AG09309 (cell line): Measurements from ENCODE around the gene UBE2Q2.
"Not testable (repeated sequence)": the region's sequence is repeated elsewhere in the genome, so short reads cannot be mapped to it uniquely, and the experiment has no call there.

Source experiments
- DNase-seq: peaks from one replicate; pipeline ENCODE4 v3.0.0-alpha.2; 2010; ENCODE audit warnings: low read depth
- H3K4me3 ChIP-seq: 2 replicates; pipeline ENCODE4 v1.5.1; 2011; ENCODE audit warnings: mild to moderate bottlenecking, low read depth, low read length, moderate library complexity; ENCODE audit not compliant: control insufficient read depth
- TF ChIP-seq, protein P1 (sequence below): IDR thresholded peaks from 2 replicates; pipeline ENCODE4 v1.5.1; 2011; ENCODE audit warnings: mild to moderate bottlenecking, low read depth, low read length, inconsistent platforms; ENCODE audit not compliant: insufficient read depth, control insufficient read depth; ENCODE audit errors: missing control alignments

Gene UBE2Q2

DNA sequence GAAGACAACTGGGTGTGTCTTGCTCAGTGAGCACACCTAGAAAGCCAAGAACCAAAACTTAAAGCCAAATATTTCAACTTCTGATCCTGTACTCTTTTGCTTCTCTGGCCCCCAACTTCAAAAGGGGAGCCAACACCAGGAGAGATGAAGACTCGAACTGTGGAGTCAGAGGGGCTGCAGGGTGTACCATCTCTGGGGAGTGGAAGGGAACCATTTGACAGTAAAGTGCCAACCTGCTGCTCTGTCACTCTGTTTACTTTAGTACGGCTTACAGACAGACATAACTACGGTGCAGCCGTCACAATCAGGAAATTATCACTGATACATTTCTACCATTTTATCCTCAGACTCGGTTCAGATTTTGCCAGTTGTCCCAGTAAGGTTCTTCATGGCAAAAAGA, 62.0 kb downstream of the UBE2Q2 start:
- DNase-seq, result no peak
- TF ChIP-seq, protein P1, sequence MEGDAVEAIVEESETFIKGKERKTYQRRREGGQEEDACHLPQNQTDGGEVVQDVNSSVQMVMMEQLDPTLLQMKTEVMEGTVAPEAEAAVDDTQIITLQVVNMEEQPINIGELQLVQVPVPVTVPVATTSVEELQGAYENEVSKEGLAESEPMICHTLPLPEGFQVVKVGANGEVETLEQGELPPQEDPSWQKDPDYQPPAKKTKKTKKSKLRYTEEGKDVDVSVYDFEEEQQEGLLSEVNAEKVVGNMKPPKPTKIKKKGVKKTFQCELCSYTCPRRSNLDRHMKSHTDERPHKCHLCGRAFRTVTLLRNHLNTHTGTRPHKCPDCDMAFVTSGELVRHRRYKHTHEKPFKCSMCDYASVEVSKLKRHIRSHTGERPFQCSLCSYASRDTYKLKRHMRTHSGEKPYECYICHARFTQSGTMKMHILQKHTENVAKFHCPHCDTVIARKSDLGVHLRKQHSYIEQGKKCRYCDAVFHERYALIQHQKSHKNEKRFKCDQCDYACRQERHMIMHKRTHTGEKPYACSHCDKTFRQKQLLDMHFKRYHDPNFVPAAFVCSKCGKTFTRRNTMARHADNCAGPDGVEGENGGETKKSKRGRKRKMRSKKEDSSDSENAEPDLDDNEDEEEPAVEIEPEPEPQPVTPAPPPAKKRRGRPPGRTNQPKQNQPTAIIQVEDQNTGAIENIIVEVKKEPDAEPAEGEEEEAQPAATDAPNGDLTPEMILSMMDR, result no peak
- no peak overlapping the region for H3K4me3 ChIP-seq

GRCh38 chr15:75910355-75910754, 67.1 kb downstream of the UBE2Q2 start:
- DNase-seq, H3K4me3 ChIP-seq: not testable (repeated sequence)

DNA sequence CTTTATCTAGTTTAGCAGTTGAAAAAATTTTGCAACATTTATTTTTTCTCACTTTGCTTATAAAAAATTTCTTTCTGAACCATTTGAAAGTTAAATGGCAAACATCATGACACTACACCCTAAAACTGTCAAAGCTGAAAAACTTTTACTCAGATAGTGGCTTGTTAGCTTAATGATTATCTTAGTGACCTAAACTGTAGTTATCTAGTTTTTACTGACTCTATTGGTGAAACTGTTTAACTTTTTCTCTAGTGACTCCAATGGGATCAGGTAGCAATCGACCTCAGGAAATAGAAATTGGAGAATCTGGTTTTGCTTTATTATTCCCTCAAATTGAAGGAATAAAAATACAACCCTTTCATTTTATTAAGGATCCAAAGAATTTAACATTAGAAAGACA, 73.7 kb downstream of the UBE2Q2 start:
- TF ChIP-seq, protein P1, result no peak
- DNase-seq, result no peak
- no peak overlapping the region for H3K4me3 ChIP-seq

DNA sequence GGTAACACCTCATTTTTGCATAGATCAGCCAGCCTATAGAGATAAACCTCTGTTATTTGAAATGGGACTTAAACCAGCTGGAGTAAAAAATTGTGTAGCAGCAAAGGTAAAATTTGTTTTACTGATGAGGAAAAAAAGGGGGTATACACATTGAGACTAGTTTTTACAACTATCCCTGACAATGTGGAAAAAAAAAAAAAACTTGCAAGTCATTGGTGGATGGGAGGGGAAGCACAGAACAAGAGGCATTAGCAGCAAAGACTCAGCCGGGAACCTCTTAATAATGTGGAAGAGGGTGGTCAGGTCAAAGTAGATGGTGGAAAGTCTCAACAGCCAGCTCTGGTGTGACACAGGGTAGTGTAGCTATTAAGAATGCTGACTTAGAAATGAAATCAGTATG, 74.9 kb downstream of the UBE2Q2 start:
- H3K4me3 ChIP-seq, result no peak overlapping the region
- DNase-seq, result no peak
- TF ChIP-seq, protein P1, result no peak

- no peak overlapping the region for H3K4me3 ChIP-seq
- TF ChIP-seq, protein P1, result no peak
- DNase-seq, result no peak
Measured at GRCh38 chr15:75920079-75920478, 76.8 kb downstream of the UBE2Q2 start.

DNA sequence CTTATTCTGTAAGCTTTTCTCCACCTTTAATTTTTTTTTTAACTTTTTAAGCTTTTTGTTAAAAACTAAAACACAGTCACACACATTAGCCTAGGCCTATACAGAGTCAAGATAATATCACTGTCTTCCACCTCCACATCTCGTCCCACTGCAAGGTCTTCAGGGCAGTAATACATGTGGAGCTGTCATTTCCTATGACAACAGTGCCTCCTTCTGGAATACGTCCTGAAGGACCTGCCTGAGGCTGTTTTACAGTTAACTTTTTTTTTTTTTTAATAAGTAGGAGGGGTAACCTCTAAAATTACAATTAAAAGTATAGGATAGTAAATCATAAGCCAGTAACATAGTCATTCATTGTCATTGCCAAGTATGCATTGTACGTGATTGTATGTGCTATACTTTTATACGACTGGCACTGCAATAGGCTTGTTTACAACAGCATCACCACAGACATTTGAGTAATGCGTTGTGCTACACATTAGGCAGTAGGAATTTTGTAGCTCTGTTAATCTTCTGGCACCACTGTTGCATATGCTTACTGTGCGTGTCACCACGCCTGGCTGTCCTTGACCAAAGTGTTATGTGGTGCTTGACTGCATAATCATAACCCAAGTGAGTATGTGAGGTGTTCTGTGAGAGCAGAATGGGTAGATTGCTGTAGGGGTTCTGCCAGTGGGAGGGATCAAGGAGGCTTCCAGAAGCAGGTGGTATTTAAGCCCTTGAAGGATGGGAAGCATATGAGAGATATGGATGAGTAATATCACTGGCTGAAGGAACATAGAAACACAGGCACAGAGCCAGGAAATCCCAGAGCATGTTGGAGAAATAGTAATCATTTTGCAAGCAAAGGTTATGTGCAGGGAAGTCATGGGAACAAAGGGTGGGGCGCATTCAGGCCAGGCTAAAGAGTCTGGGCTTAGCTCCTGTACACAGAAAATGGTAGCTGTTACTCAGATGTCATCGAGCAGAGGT, 78.8 kb downstream of the UBE2Q2 start:
- DNase-seq, result peak; percentile 29
- no peak overlapping the region for H3K4me3 ChIP-seq
- TF ChIP-seq, protein P1, result peak; percentile 35

DNA sequence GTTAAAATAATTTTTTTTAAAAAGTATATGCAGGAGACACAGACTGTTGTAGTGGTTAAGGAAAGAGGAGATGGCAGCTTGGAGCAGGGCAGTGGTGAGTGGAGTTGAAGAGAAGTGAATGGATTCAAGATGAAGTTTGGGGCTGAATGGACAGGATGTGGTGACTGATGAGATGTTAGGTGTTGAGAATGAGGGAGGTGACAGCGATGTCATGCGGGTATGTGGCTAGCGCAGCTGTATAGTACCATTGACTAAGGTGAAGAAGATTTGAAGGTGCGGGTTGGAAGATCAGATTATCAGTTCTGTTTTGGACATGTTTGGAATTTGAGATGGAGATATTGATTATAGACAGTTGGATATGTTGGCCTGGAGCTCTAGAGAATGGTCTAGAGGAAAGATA, 80.5 kb downstream of the UBE2Q2 start:
- H3K4me3 ChIP-seq, result no peak overlapping the region
- TF ChIP-seq, protein P1, result no peak
- DNase-seq, result no peak
